ENCODE measurements around the gene SERPINB1. TPM values are rescaled to one million over a fixed set of nuclear protein-coding genes. Genes with fewer than 3 reads are reported as not detected.

The SERPINB1 gene
- total and polyA plus RNA-seq, 9 donors: 13.5 to 57.0 (median 27.7) TPM

DNA sequence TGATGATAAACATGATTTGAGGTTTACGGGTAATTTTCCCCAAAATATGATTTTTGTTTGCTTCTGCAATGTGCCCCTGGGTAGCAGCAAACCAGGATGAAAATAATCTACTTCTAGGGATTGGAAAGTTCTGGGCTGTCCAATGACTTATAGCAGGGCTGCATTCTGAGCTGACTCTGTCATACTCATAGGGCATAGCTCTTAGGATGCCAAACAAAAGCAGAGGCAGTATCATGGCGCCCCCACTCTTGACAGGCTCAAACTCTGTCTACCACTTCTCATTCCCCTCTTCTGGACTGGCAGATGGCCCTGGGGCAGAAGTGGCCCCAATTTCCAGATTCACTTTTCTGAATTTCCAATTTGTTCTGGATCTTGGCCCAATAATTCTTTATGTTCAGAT is 10.3 kb downstream of the SERPINB1 start:
- no peaks in the 10 kb centered on the region for H3K36me3 ChIP-seq
- H3K4me1 ChIP-seq (ENCODE audit: insufficient read depth): no peaks in the 10 kb centered on the region
- H3K9me3 ChIP-seq: no peaks in the 10 kb centered on the region
- no peak overlapping the region for H3K4me3 ChIP-seq
- H3K27me3 ChIP-seq: no peaks in the 10 kb centered on the region
- 89 to 98% (median 94%) methylated on average over 2 of the region's 2 CpGs for WGBS, 3 donors
- intact Hi-C loops (cut with DNase I): no loop called here
- no peak for DNase-seq
- H3K27ac ChIP-seq: no peak overlapping the region
- no peak for TF ChIP-seq CTCF (IDR thresholded peaks at IDR 0.05)
- TF ChIP-seq EP300 (IDR thresholded peaks at IDR 0.05): no peak
- no peak for TF ChIP-seq POLR2A (IDR thresholded peaks at IDR 0.05)

DNA sequence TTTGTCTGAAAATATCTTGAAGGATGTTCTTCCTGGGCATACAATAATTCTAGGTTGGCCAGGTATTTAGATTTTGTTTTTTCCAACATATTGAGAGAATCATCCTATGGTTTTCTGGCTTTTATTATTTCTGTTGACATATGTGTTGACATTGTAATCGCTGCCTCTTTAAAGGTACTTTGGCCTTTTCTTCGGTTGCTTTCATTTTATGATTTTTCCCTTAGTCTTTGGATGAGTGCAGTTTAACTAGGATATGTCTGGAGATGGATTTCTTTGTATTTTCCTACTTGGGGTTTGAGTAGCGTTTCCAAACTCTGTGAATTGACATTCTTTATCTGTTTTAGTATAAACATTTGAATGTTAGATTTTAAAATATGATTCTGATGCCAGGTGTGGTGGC is 11.5 kb downstream of the SERPINB1 start:
- Histone ChIP-seq H3K9me3 (no peaks in the 10 kb centered on the region), H3K36me3 (no peaks in the 10 kb centered on the region), H3K27ac (no peak overlapping the region), H3K4me3 (no peak overlapping the region), H3K4me1 (ENCODE audit: insufficient read depth) (no peaks in the 10 kb centered on the region), H3K27me3 (no peaks in the 10 kb centered on the region)
- intact Hi-C loops (cut with DNase I): no loop called here
- WGBS, 3 donors: 82 to 89% (median 85%) methylated on average over 3 of the region's 3 CpGs
- TF ChIP-seq CTCF (IDR thresholded peaks at IDR 0.05) (no peak), EP300 (IDR thresholded peaks at IDR 0.05) (no peak), POLR2A (IDR thresholded peaks at IDR 0.05) (no peak)
- no peak for DNase-seq

GRCh38 chr6:2829253-2829652 is 12.4 kb downstream of the SERPINB1 start:
- intact Hi-C loops (cut with DNase I): no loop called here
- H3K4me1 ChIP-seq (ENCODE audit: insufficient read depth): no peaks in the 10 kb centered on the region
- WGBS, 3 donors: 78 to 93% (median 92%) methylated on average over 2 of the region's 2 CpGs
- DNase-seq: no peak
- H3K27ac ChIP-seq: no peak overlapping the region
- H3K4me3 ChIP-seq: no peak overlapping the region
- no peaks in the 10 kb centered on the region for H3K36me3 ChIP-seq
- no peak for TF ChIP-seq CTCF (IDR thresholded peaks at IDR 0.05)
- no peaks in the 10 kb centered on the region for H3K9me3 ChIP-seq
- no peaks in the 10 kb centered on the region for H3K27me3 ChIP-seq

GRCh38 chr6:2828629-2829028 is 13.0 kb downstream of the SERPINB1 start:
- no peak for TF ChIP-seq POLR2A (IDR thresholded peaks at IDR 0.05)
- Histone ChIP-seq H3K4me1 (ENCODE audit: insufficient read depth) (no peaks in the 10 kb centered on the region), H3K9me3 (no peaks in the 10 kb centered on the region), H3K27ac (no peak overlapping the region), H3K36me3 (no peaks in the 10 kb centered on the region), H3K27me3 (no peaks in the 10 kb centered on the region), H3K4me3 (no peak overlapping the region)
- intact Hi-C loops (cut with DNase I): no loop called here
- no peak for DNase-seq
- WGBS, 3 donors: 79 to 95% (median 88%) methylated on average over 4 of the region's 4 CpGs

DNA sequence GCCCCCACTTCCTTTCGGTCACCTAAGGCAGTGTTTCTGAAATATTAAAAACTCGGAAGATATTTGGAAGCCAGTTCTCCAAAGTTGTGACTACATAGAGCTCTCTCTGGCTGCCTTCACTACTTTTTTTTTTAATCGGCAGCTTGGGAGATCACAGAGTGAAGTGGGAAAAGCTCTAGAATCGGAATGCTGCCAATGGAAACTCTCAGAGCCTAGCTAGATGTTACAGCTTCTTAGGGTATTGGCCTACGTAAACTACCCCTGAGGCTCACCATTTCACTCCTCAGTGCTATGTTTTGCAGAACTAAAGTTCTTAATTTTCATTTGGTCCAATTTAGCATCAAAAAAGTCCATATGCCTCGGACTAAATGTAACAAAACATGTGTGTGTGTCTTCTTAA is 14.5 kb downstream of the SERPINB1 start:
- Histone ChIP-seq H3K4me1 (ENCODE audit: insufficient read depth) (no peaks in the 10 kb centered on the region), H3K36me3 (no peaks in the 10 kb centered on the region), H3K27ac (no peak overlapping the region), H3K27me3 (no peaks in the 10 kb centered on the region), H3K4me3 (no peak overlapping the region), H3K9me3 (no peaks in the 10 kb centered on the region)
- no peak for DNase-seq
- WGBS, 3 donors: 14 to 36% (median 32%) methylated on average over 6 of the region's 6 CpGs
- intact Hi-C loops (cut with DNase I): no loop called here
- TF ChIP-seq POLR2A (IDR thresholded peaks at IDR 0.05): no peak
- no peak for TF ChIP-seq CTCF (IDR thresholded peaks at IDR 0.05)
- no peak for TF ChIP-seq EP300 (IDR thresholded peaks at IDR 0.05)
